Smooth muscle cell (in vitro differentiated cells): Measurements from ENCODE around the gene B3GNT2. TPM values are rescaled to one million over a fixed set of nuclear protein-coding genes. Genes with fewer than 3 reads are reported as not detected.

Experiments
- DNase-seq: peaks from one replicate; lab custom pipeline; 2025; ENCODE audit not compliant: unreplicated experiment; lab: John Stamatoyannopoulos, UW
- H2AFZ ChIP-seq: fragments of 200-600 bp; sonication (generic); 2 replicates; pipeline ENCODE4 v1.6.0; 2016; ENCODE audit warnings: antibody characterized with exemption, low read depth, mild to moderate bottlenecking
- H3F3A ChIP-seq: fragments of 200-600 bp; sonication (generic); 2 replicates; pipeline ENCODE4 v1.6.0; 2017; ENCODE audit warnings: antibody characterized with exemption, low read depth
- H3K27ac ChIP-seq: fragments of 200-600 bp; sonication (generic); 2 replicates; pipeline ENCODE4 v1.5.1; 2016; ENCODE audit warnings: low read depth, mild to moderate bottlenecking
- H3K27me3 ChIP-seq: fragments of 200-600 bp; sonication (generic); 2 replicates; pipeline ENCODE4 v1.6.1; 2016; ENCODE audit warnings: low read depth, mild to moderate bottlenecking
- H3K36me3 ChIP-seq: fragments of 200-600 bp; sonication (generic); 2 replicates; pipeline ENCODE4 v1.5.1; 2016; ENCODE audit warnings: low read depth
- H3K4me1 ChIP-seq: fragments of 200-600 bp; sonication (generic); 2 replicates; pipeline ENCODE4 v1.5.1; 2016; ENCODE audit warnings: low read depth
- H3K4me2 ChIP-seq: fragments of 200-600 bp; sonication (generic); 2 replicates; pipeline ENCODE4 v1.6.0; 2016; ENCODE audit warnings: mild to moderate bottlenecking
- H3K4me3 ChIP-seq: fragments of 200-600 bp; sonication (generic); 2 replicates; pipeline ENCODE4 v1.5.1; 2016; ENCODE audit warnings: mild to moderate bottlenecking
- H3K79me2 ChIP-seq: fragments of 200-600 bp; sonication (generic); 2 replicates; pipeline ENCODE4 v1.6.0; 2016; ENCODE audit warnings: low read depth, mild to moderate bottlenecking
- H3K9ac ChIP-seq: fragments of 200-600 bp; sonication (generic); 2 replicates; pipeline ENCODE4 v1.6.0; 2016; ENCODE audit warnings: low read depth
- H3K9me3 ChIP-seq: fragments of 200-600 bp; sonication (generic); replicated peaks from 2 replicates; pipeline ENCODE4 v1.5.1; 2016; ENCODE audit warnings: low read depth
- H4K20me1 ChIP-seq: fragments of 200-600 bp; sonication (generic); 2 replicates; pipeline ENCODE4 v1.6.0; 2016; ENCODE audit warnings: low read depth
- WGBS: methylation state at CpG from one replicate; pipeline ENCODE4 v1.1.7; 2016; ENCODE audit warnings: low lambda C conversion rate; 5-methylcytosine and 5-hydroxymethylcytosine counted together
- polyA plus RNA-seq: library from polyadenylated mRNA; unstranded; fragments of >200 nt; fragmentation: Nextera tagmentation; extraction: Ambion mirVana; gene quantifications from 2 replicates; pipeline ENCODE4 v1.2.1, GENCODE V29; 2016
- total RNA-seq: library from RNA; depleted of rRNA; stranded (reverse); fragments of >200 nt; gene quantifications from 2 replicates; pipeline ENCODE4 v1.2.3, GENCODE V29; 2014
- TF ChIP-seq, protein P1 (sequence below): fragments of 200-600 bp; sonication (generic); IDR thresholded peaks from 2 replicates; pipeline ENCODE4 v1.5.1; 2017; ENCODE audit warnings: borderline replicate concordance, mild to moderate bottlenecking, antibody characterized with exemption; ENCODE audit not compliant: insufficient read depth, poor library complexity, severe bottlenecking

Gene B3GNT2
- total and polyA plus RNA-seq, 2 experiments from 2014 or later, result 16.5 to 29.3 TPM

DNA sequence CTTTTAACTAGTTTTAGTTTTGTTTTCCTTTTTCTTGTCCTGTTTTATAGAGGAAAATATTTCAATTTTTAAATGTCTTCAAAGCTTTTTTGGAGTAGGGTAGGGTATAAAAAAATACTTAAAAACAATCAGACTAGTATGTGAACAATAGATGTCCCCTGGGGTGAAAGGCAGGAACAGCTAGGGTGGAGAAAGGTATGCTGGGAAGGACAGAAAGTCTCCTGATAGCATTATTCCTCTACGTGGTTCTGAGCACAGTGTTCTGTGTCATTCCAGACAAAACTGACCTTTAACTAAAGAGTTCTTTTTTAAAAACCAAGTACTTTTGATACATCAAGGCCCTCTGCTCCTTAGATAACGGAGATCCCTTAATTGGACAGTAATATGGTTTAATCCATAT is 32.1 kb upstream of the B3GNT2 start:
- Histone ChIP-seq H3K9ac (no peak overlapping the region), H3K9me3 (no peaks in the 10 kb centered on the region), H3K4me3 (no peak overlapping the region), H3F3A (no peaks in the 10 kb centered on the region), H3K27me3 (no peaks in the 10 kb centered on the region), H3K27ac (no peak overlapping the region), H3K4me1 (peaks cover 12% of the 10 kb centered on the region), H2AFZ (no peak overlapping the region), H3K4me2 (peak overlapping the region; percentile 25), H3K36me3 (no peaks in the 10 kb centered on the region), H3K79me2 (no peaks in the 10 kb centered on the region), H4K20me1 (no peaks in the 10 kb centered on the region)
- 62% methylated on average over 2 of the region's 2 CpGs for WGBS
- no peak for DNase-seq
- TF ChIP-seq, protein P1, sequence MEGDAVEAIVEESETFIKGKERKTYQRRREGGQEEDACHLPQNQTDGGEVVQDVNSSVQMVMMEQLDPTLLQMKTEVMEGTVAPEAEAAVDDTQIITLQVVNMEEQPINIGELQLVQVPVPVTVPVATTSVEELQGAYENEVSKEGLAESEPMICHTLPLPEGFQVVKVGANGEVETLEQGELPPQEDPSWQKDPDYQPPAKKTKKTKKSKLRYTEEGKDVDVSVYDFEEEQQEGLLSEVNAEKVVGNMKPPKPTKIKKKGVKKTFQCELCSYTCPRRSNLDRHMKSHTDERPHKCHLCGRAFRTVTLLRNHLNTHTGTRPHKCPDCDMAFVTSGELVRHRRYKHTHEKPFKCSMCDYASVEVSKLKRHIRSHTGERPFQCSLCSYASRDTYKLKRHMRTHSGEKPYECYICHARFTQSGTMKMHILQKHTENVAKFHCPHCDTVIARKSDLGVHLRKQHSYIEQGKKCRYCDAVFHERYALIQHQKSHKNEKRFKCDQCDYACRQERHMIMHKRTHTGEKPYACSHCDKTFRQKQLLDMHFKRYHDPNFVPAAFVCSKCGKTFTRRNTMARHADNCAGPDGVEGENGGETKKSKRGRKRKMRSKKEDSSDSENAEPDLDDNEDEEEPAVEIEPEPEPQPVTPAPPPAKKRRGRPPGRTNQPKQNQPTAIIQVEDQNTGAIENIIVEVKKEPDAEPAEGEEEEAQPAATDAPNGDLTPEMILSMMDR, result no peak

DNA sequence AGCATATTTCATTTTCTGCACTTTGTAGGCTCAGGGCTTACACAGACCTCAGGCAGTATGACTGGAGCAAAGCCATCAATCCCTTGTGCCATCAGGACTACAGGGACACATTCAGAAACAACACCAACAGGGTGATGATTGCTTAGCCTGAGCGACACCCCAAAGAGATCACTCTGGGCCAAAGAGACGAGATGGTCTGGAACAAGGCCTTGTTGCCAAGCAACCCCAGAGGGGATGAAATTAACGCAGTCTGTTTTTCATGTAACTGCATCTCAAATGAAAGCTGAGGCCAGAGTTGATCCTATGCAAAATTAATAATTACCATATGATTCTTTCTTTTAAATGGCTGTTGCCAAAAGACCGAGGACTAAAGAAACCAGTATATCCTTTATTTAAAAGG is 20.2 kb upstream of the B3GNT2 start:
- Histone ChIP-seq H3K4me1 (no peaks in the 10 kb centered on the region), H3K9ac (no peak overlapping the region), H4K20me1 (no peaks in the 10 kb centered on the region), H3K9me3 (no peaks in the 10 kb centered on the region), H2AFZ (no peak overlapping the region), H3K79me2 (no peaks in the 10 kb centered on the region), H3K27me3 (no peaks in the 10 kb centered on the region), H3K4me3 (no peak overlapping the region), H3F3A (no peaks in the 10 kb centered on the region), H3K4me2 (no peak overlapping the region), H3K27ac (no peak overlapping the region), H3K36me3 (no peaks in the 10 kb centered on the region)
- TF ChIP-seq, protein P1, result no peak
- no peak for DNase-seq
- WGBS, result 87% methylated on average over 4 of the region's 4 CpGs

- H3K4me3 ChIP-seq, result no peak overlapping the region
- no peak overlapping the region for H3K4me2 ChIP-seq
- H3K27ac ChIP-seq, result no peak overlapping the region
- H3K27me3 ChIP-seq, result no peaks in the 10 kb centered on the region
- no peaks in the 10 kb centered on the region for H3K79me2 ChIP-seq
- no peak for DNase-seq
- H3K4me1 ChIP-seq, result no peaks in the 10 kb centered on the region
- H3K36me3 ChIP-seq, result no peaks in the 10 kb centered on the region
- no peaks in the 10 kb centered on the region for H4K20me1 ChIP-seq
- TF ChIP-seq, protein P1, result no peak
- H3K9me3 ChIP-seq, result no peaks in the 10 kb centered on the region
- no peak overlapping the region for H2AFZ ChIP-seq
- H3F3A ChIP-seq, result no peaks in the 10 kb centered on the region
- H3K9ac ChIP-seq, result no peak overlapping the region
Observed at GRCh38 chr2:62176801-62177200, 19.1 kb upstream of the B3GNT2 start.

GRCh38 chr2:62177392-62178049 is 18.4 kb upstream of the B3GNT2 start:
- no peak overlapping the region for H3K4me3 ChIP-seq
- no peaks in the 10 kb centered on the region for H3K4me1 ChIP-seq
- no peak overlapping the region for H3K4me2 ChIP-seq
- no peaks in the 10 kb centered on the region for H3K79me2 ChIP-seq
- no peaks in the 10 kb centered on the region for H4K20me1 ChIP-seq
- no peaks in the 10 kb centered on the region for H3F3A ChIP-seq
- no peaks in the 10 kb centered on the region for H3K36me3 ChIP-seq
- no peak for DNase-seq
- no peak overlapping the region for H3K9ac ChIP-seq
- TF ChIP-seq, protein P1, result no peak
- no peaks in the 10 kb centered on the region for H3K9me3 ChIP-seq
- H3K27ac ChIP-seq, result no peak overlapping the region
- WGBS, result 96% methylated on average over 4 of the region's 4 CpGs
- H3K27me3 ChIP-seq, result no peaks in the 10 kb centered on the region
- H2AFZ ChIP-seq, result no peak overlapping the region
